GM19035 (cell line): ENCODE measurements around the gene UGT1A7.

ENCODE experiments used
- ATAC-seq: cut with Tn5 transposase; IDR thresholded peaks from one replicate; pipeline ENCODE4 v1.9.1; 2021; ENCODE audit not compliant: unreplicated experiment

UGT1A7 gene

GRCh38 chr2:233816771-233817170 lies 135.1 kb downstream of the UGT1A7 start:
- no peak for ATAC-seq

- no peak for ATAC-seq
These were observed 135.7 kb downstream of the UGT1A7 start for GRCh38 chr2:233817361-233817911.

GRCh38 chr2:233817995-233818638 lies 136.4 kb downstream of the UGT1A7 start:
- ATAC-seq: no peak

- no peak for ATAC-seq
These were observed 137.2 kb downstream of the UGT1A7 start for GRCh38 chr2:233818639-233819621.

- ATAC-seq: no peak
These were observed 138.4 kb downstream of the UGT1A7 start for GRCh38 chr2:233819884-233820773.

- no peak for ATAC-seq
These were observed 139.0 kb downstream of the UGT1A7 start for GRCh38 chr2:233820774-233821105.

- ATAC-seq: no peak
These were observed 139.5 kb downstream of the UGT1A7 start for GRCh38 chr2:233821196-233821595.

GRCh38 chr2:233821709-233822100 lies 140.0 kb downstream of the UGT1A7 start:
- ATAC-seq: no peak

GRCh38 chr2:233822101-233822771 lies 140.5 kb downstream of the UGT1A7 start:
- ATAC-seq: no peak
